GM11168 (cell line): Measurements from ENCODE around the gene LOXL1.
"Not testable (repeated sequence)": the region's sequence is repeated elsewhere in the genome, so short reads cannot be mapped to it uniquely, and the experiment has no call there.

Source experiments
- in situ Hi-C: fragments of 300-500 bp; cut with MboI; formaldehyde crosslinking; loops from one replicate; pipeline ENCODE4 v1.12.0; 2022; ENCODE audit warnings: low sequenced_read_pairs; ENCODE audit not compliant: unreplicated experiment

Gene LOXL1

GRCh38 chr15:73936181-73936580 is 9.9 kb downstream of the LOXL1 start:
- in situ Hi-C loops = no loop called here

DNA sequence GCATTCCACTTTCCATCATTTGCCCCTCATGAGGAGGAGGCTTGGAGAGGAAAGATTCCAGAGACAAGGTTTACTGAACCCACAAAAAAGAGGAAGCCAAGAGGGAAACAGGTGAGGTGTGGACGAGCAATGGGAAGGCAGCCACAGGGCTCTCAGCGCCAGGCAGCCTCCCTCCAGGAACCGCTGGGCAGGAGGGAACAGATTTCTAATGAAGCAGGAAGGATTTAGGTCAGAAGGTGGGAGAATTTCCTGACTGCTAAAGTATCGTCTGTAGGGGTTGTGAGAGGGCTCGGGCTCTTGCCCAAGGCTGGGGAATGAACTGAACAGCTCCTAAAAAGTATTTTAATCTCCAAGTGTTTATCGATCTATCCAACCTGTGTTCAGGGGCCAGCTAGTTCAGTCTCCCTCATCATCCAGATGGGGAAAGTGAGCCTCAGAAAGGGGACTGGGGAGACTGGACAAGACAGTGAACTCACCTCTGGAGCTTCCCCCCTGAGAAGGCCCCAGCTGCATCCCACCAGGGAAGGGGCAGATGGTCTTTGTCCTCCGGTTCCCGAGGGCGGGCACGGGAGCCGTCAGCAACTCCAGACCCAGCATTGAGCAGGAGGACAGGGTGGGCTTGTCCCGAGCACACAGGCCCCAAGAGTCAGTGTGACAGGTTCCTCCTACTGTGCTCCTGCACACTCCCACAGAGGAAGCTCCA is 10.5 kb downstream of the LOXL1 start:
- in situ Hi-C loops = no loop called here

- in situ Hi-C loops = no loop called here
Observed at GRCh38 chr15:73937296-73937695, 11.0 kb downstream of the LOXL1 start.

- in situ Hi-C loops = no loop called here
Observed at GRCh38 chr15:73937726-73938125, 11.5 kb downstream of the LOXL1 start.

DNA sequence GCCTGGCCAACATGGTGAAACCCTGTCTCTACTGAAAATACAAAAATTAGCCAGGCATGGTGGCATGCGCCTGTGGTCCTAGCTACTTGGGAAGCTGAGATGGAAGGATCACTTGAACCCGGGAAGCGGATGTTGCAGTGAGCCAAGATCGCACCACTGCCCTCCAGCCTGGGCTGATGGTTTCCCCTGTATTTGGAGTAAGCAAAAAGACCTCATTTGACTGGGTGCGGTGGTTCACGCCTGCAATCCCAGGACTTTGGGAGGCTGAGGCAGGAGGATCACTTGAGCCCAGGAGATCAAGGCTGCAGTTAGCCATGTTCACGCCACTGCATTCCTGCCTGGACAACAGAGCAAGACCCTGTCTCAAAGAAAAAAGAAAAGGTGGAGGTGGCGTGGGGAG is 12.3 kb downstream of the LOXL1 start:
- in situ Hi-C loops = not testable (repeated sequence)

GRCh38 chr15:73939138-73939537 is 12.9 kb downstream of the LOXL1 start:
- in situ Hi-C loops = no loop called here

DNA sequence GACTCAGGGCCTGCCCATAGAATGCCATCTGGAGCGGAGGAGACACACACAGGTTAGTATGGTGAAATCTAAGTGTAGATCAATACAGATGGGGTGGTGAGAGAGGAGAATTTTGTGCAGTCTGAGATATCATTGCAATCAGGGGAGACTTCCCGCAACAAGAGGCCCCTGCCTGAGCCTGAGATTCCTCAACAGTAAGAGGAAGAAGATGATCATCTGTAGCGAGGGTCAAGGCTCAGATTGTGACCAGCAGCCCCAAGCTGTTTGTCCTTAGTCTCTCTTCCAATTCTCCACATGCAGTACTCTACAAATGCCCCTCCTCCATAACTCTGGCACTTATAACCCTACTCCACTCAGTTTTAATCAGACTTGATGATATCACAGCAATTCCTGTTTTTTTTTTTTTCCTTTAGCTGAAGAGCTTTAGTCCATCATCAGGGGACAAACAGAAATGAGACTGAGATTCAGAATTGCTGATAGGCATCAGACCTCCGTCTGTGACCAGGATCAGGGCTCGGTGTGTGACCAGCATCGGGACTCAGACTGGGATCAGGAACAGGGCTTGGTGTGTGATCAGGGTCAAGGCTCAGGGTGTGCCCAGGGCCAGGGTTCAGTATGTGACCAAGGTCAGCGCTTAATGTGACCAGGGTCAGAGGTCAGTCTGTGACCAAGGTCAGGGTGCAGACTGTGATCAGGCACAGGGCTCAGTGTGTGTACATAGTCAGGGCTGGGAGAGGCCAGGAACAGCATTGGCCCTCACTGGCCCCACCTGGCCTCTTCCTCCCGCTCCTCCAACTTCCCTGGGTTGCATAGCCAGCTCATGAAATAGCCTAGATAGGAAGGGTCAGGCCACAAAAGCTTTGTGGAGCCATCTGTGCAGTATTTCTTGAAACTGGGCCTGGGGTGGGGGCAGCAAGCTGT is 14.1 kb downstream of the LOXL1 start:
- in situ Hi-C loops = no loop called here

DNA sequence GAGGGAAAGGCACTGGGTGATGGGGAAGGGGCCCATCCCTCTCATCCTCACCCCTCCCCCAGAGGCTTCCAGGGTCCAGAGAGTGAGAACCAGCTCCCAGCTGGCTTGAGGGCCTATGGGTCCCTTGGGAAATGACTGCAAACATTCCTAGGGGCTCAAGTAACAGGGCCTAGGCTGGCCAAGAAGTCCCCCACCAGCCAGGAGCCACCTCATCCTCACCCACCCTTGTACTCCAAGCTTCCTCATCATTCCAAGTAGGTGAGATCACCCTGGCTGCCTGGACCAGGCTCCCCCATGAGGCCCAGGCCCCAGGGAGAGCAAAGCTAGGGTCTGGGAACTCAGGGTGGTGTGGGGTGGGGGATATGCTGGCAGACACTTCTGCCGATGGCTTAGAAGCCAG is 14.8 kb downstream of the LOXL1 start:
- in situ Hi-C loops = no loop called here

DNA sequence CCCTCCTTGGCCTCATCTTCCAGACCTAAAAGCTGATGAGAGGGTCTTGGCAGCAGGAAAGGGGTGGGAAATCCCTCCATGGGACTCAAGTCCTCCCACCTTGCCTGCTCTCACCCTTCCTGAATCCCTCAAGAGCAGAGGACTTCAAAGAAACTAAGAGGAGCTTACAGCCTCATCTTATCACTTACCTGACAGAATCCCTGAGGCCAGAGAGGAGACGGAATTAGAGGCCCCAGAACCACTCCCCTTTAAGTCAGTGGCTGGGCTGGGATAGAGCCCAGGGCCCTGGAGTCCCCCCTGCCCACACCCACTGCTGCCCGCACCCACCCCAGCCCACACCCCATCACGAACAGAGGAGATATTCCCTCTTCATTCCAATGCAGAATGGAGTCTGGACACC is 15.2 kb downstream of the LOXL1 start:
- in situ Hi-C loops = no loop called here

DNA sequence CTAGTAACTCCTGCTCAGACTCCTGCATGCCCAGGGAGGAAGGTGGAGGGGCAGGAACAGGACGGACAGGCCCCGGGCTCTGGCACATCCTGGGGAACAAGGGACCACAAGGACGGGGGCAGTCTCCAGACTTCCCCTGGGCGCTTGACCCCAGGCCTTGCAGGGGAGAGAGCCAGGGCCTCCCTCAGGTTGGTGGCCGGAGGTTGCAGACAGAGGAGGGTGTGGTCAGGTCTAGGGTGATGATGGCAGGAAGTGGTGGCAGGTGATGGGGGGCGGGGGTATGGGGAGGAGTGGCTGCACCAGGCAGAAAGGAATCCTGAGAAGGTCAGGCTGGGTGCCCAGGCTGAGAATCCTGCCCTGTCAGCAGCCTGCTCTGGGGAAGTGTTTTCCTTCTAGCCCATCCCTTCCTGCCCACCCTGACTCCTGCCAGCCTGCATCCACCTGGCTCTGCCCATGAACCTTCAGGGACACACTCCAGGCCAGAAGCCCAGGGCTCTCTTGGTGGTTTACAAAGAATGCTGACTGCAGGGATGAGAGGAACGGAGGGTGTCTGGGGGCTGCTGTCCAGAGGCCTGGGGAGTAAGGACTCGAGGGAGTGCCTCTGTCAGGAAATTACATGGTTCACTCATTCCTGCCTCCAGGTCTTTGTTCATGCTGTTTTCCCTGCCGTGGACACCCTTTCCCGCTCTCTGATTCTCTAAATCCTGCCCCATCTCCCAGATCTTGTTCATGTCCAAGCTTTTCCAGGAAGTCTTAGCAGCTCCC is 15.8 kb downstream of the LOXL1 start:
- in situ Hi-C loops = no loop called here

- in situ Hi-C loops = no loop called here
Observed at GRCh38 chr15:73942751-73943270, 16.5 kb downstream of the LOXL1 start.

- in situ Hi-C loops = no loop called here
Observed at GRCh38 chr15:73944161-73945129, 18.2 kb downstream of the LOXL1 start.

DNA sequence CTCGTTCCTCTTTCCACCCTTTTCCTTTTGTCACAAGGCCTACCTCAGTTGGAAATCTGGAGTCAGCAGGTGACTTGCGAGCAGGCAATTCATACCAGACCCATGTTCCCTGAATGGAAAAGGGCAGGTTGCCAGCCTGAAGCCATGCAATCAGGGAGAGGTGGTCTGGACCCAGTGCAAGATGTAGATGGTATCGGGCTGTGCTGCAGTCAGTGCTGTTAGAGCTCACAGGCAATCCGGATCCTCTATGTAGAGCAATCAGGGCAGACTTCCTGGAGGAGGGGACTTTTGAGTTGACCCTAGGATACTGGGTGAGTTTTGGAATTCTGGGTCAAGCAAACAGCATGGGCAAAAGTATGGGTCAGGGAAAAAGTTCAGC is 18.9 kb downstream of the LOXL1 start:
- in situ Hi-C loops = no loop called here

DNA sequence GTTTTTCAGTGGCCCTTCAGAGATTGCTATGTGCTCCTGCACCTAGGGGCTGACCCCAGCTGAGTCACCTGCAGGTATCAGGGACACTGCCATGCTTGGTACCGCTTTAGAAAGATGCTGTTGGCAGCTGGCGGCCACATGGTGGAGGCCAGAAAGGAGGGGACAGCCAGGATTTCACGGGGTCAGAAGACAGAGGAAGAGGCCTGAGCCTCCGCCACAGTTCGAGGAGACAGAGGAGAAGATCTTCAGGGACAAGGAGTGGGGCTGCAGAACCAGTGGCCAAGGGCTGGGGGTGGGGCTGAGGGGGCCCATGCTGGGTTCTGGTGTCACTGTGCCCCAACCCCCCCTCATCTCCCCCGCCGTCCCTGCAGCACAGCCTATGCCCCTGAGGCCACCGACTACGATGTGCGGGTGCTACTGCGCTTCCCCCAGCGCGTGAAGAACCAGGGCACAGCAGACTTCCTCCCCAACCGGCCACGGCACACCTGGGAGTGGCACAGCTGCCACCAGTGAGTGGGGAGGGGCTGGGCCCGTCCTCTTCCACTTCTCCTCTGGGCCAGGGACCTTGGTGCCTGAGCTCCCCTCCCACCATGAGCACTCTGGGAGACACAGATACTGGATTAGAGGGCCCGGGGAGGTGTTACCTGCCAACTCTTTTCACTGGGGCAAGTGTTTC is 19.9 kb downstream of the LOXL1 start:
- in situ Hi-C loops = no loop called here

DNA sequence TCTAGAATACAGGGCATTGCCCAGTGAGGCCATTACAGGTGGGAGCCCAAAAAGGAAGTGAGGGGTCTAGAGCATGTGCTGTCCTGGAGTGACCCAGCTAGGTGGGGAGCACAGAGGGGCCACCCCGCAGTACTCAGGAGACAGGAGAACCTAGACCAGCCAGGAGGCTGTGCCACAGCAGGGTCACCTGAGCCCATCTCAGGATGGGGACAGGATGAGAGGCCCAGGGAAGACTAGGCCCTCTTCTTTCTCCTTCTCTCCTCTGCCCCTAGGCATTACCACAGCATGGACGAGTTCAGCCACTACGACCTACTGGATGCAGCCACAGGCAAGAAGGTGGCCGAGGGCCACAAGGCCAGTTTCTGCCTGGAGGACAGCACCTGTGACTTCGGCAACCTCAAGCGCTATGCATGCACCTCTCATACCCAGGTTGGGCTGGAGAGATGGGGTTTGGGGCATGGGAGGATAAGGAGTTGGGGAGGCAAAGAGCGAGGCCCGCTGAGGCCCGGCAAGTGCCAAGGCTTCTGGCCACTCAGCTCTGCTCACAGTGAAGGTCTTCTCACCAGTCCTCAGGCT is 20.6 kb downstream of the LOXL1 start:
- in situ Hi-C loops = no loop called here

- in situ Hi-C loops = no loop called here
Observed at GRCh38 chr15:73947651-73948050, 21.4 kb downstream of the LOXL1 start.

GRCh38 chr15:73948396-73948795 is 22.1 kb downstream of the LOXL1 start:
- in situ Hi-C loops = no loop called here

DNA sequence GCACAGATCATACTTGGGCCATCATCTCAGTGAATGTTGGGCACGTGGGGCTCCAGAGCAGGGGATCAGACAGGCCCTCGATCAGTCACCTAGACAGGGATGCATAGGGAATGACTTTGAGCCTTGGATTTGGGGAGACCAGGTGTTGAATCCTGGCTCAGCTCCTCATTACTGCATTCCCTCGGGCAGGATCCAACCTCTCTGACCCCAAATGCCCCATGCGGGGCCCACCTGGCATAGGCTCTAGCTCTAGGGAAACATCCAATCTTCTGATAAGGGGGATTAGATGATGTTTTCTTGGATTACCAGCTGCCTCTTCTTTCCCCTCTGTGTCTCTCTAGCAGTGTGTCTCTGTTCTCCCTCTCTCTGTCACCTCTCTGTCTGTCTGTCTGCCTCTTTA is 22.7 kb downstream of the LOXL1 start:
- in situ Hi-C loops = no loop called here

DNA sequence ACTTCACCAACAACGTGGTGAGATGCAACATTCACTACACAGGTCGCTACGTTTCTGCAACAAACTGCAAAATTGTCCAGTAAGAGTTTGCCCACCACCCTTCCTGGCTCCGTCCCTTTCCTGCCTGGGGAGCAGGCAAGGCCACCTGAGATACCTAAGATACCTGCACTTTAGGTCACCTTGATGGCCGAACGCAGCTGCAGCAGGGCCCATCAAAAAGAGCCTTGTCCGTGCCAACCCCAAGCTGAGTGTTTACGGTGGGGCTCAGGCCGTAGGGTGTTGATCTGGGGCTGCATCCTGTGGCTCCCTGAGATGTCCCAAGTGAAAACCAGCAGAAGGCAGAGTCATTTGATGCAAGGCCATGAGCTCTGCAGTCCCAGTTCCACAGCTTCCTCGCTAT is 23.2 kb downstream of the LOXL1 start:
- in situ Hi-C loops = no loop called here
